Psoas muscle (tissue), 8 donors: ENCODE measurements around the gene OR5K2. TPM values are rescaled to one million over a fixed set of nuclear protein-coding genes. Genes with fewer than 3 reads are reported as not detected.

Experiments
- ATAC-seq, 4 donors: fragments of 200-7000 bp; cut with Tn5 transposase; one replicate each; pipeline ENCODE4 v1.9.1; 2020; ENCODE audit warnings: moderate library complexity in 3 of 4, mild to moderate bottlenecking in 2 of 4
- DNase-seq, 2 donors: peaks; one replicate each; pipeline ENCODE4 v3.0.0-alpha.2; 2020
- H3K27ac ChIP-seq: fragments of 200-600 bp; one replicate; pipeline ENCODE4 v1.8.0; 2022
- H3K27me3 ChIP-seq, 3 donors: fragments of 200-600 bp in 1 of 3; one replicate each; pipeline versions ENCODE4 v1.6.1 to v1.8.0; 2013 to 2022; ENCODE audit warnings: low read length in 2 of 3, mild to moderate bottlenecking in 2 of 3, moderate library complexity in 1 of 3; ENCODE audit not compliant: insufficient read depth in 3 of 3
- H3K36me3 ChIP-seq, 2 donors: fragments of 200-600 bp in 1 of 2; one replicate each; pipeline versions ENCODE4 v1.6.1 to v1.8.0; 2013 to 2022; ENCODE audit warnings: low read depth in 1 of 2, mild to moderate bottlenecking in 1 of 2, moderate library complexity in 1 of 2; ENCODE audit not compliant: insufficient read depth in 1 of 2
- H3K4me1 ChIP-seq: fragments of 200-600 bp; one replicate; pipeline ENCODE4 v1.8.0; 2022
- H3K4me3 ChIP-seq: fragments of 200-600 bp; one replicate; pipeline ENCODE4 v1.8.0; 2022; ENCODE audit warnings: mild to moderate bottlenecking
- H3K9me3 ChIP-seq: fragments of 200-600 bp; one replicate; pipeline ENCODE4 v1.8.0; 2022
- WGBS, 3 donors: extraction: QIAGEN DNeasy Blood & Tissue Kit; methylation state at CpG; one replicate each; pipeline versions ENCODE4 v1.1.6 to v1.1.7; 2013; 5-methylcytosine and 5-hydroxymethylcytosine counted together
- intact Hi-C, 2 donors: fragments of 100-400 bp; cut with DNase I; formaldehyde crosslinking; loops; one replicate each; pipeline versions ENCODE4 v1.11.0 to v1.14.2; 2022
- polyA plus RNA-seq, 3 donors: library from polyadenylated mRNA; stranded (reverse); fragments of 200-250 nt; gene quantifications; one replicate each; pipeline ENCODE4 v1.2.3, GENCODE V29; 2013
- total RNA-seq, 4 donors: library from RNA; stranded (reverse); fragmentation: NEBNext Ultra II Directional in 2 of 4; extraction: Animal tissue kit (Norgen Biotek cat#: 25700) in 2 of 4; gene quantifications; one replicate each; pipeline versions ENCODE4 v1.2.1 to v1.2.4, GENCODE V29; 2021 to 2023
- TF ChIP-seq, protein P1 (sequence below): fragments of 200-600 bp; IDR thresholded peaks from one replicate; pipeline ENCODE4 v1.8.0; 2022; ENCODE audit warnings: antibody characterized with exemption
- donor health status: healthy with polysubstance abuse.
- donor health status: DM: no; HTN: no; CAD: no; lungs with moderate emphysema.
- donor health status: Bipolar disorder and iron deficiency.
- donor health status: healthy.
- donor health status: DM: yes; HTN: yes; CAD: no.
- donor health status: DM: no; HTN: no; CAD: no.
- donor health status: DM: no; HTN: no; CAD: no.
- donor health status: DM: yes; HTN: yes; CAD: no.

The OR5K2 gene
- total and polyA plus RNA-seq, 7 donors, result not detected

- H3K27me3 ChIP-seq, result no peaks in the 10 kb centered on the region
- TF ChIP-seq, protein P1, sequence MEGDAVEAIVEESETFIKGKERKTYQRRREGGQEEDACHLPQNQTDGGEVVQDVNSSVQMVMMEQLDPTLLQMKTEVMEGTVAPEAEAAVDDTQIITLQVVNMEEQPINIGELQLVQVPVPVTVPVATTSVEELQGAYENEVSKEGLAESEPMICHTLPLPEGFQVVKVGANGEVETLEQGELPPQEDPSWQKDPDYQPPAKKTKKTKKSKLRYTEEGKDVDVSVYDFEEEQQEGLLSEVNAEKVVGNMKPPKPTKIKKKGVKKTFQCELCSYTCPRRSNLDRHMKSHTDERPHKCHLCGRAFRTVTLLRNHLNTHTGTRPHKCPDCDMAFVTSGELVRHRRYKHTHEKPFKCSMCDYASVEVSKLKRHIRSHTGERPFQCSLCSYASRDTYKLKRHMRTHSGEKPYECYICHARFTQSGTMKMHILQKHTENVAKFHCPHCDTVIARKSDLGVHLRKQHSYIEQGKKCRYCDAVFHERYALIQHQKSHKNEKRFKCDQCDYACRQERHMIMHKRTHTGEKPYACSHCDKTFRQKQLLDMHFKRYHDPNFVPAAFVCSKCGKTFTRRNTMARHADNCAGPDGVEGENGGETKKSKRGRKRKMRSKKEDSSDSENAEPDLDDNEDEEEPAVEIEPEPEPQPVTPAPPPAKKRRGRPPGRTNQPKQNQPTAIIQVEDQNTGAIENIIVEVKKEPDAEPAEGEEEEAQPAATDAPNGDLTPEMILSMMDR, result no peak
- H3K4me1 ChIP-seq, result peaks cover 3% of the 10 kb centered on the region
- no peak overlapping the region for H3K27ac ChIP-seq
- no peak for DNase-seq
- no peak overlapping the region for H3K4me3 ChIP-seq
- H3K36me3 ChIP-seq, result peaks cover 0 to 2% of the 10 kb centered on the region in 2 donors
- no peak for ATAC-seq
- 97 to 100% (median 98%) methylated on average over 2 of the region's 2 CpGs for WGBS, 3 donors
- intact Hi-C loops, result no loop called here
- no peaks in the 10 kb centered on the region for H3K9me3 ChIP-seq
Observed at GRCh38 chr3:98508582-98508981, 11.1 kb downstream of the OR5K2 start.

DNA sequence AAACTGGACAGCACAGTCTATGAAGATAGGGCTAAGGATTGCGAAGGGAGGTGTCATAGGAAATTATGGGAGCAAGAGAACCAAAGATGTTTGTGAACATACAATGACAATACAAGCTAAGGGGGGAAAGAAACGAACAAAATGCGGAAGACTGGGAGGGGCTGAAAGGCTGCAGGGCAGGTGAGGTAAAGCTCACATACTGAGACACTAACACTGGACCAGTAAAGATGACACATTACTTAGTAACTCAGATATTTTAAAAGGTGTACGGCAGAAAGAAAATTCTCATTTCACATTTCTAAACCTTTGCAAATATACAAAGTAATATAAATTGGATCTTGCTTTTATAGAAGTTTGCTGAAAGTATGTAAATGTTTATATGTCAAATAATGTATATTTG lies 15.1 kb downstream of the OR5K2 start:
- H3K36me3 ChIP-seq, result peaks cover 6 to 28% of the 10 kb centered on the region in 2 donors

GRCh38 chr3:98513091-98513511 lies 15.6 kb downstream of the OR5K2 start:
- 47 to 76% (median 48%) methylated on average over 4 of the region's 4 CpGs for WGBS, 3 donors
- Histone ChIP-seq H3K27me3 (no peaks in the 10 kb centered on the region), H3K27ac (no peak overlapping the region), H3K9me3 (no peaks in the 10 kb centered on the region), H3K4me1 (peaks cover 9% of the 10 kb centered on the region), H3K36me3 (peaks cover 6 to 33% of the 10 kb centered on the region in 2 donors), H3K4me3 (no peak overlapping the region)
- intact Hi-C loops, result no loop called here
- peak; percentile 56 to 96 (median 92) for ATAC-seq
- TF ChIP-seq, protein P1, result no peak
- DNase-seq, result peak; percentile 40 to 71

More for the DNA sequence above, 15.1 kb downstream of the OR5K2 start:
- Histone ChIP-seq H3K9me3 (no peaks in the 10 kb centered on the region), H3K27ac (no peak overlapping the region), H3K4me1 (peaks cover 4% of the 10 kb centered on the region), H3K27me3 (no peaks in the 10 kb centered on the region), H3K4me3 (no peak overlapping the region)
- ATAC-seq (no peak), DNase-seq (no peak)
- 91 to 96% (median 94%) methylated on average over 4 of the region's 4 CpGs for WGBS, 3 donors
- intact Hi-C loops, result no loop called here
- TF ChIP-seq, protein P1, result no peak

DNA sequence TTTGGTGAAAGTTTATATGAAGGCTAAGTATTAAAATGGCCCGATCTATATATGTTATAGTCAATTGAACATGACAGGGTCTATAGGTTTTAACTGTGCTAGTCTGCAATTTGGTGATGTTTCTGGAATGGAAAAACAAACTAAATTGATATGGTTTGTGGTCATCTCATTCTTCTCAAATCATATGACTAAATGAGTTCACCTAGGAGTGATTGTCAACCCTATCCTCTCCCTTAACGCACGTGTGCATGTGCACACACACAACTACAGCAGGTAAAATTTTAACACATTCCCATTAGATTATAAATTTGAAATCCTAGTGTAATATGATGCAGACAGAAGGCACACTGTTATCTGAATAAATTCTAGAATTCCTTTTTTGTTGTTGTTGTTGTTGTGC lies 16.3 kb downstream of the OR5K2 start:
- H3K36me3 ChIP-seq, result peaks cover 9 to 40% of the 10 kb centered on the region in 2 donors
- DNase-seq (no peak), ATAC-seq (no peak)
- H3K27me3 ChIP-seq, result no peaks in the 10 kb centered on the region
- H3K27ac ChIP-seq, result no peak overlapping the region
- no peak overlapping the region for H3K4me3 ChIP-seq
- intact Hi-C loops, result no loop called here
- H3K9me3 ChIP-seq, result no peaks in the 10 kb centered on the region
- 97 to 98% (median 98%) methylated on average over 3 of the region's 3 CpGs for WGBS, 3 donors
- TF ChIP-seq, protein P1, result no peak
- H3K4me1 ChIP-seq, result peaks cover 9% of the 10 kb centered on the region

DNA sequence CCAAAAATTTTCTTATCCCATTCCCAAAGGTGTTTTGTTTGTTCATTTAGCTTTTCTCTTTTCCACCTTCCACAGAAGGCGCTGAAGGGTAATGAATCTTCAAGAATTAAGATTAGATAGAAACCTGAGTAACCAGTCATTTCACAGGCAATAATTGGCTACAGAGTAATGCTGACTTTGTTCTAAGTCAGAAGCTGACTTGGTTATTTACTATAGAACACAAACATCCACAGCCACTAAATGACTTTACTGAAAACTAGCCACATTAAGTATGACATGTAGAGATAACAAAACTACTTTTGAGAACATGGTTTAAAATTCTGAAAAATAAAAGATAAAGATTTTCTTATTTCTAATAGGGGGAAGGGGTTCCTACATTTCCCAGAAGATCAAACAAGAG lies 17.5 kb downstream of the OR5K2 start:
- no peak for DNase-seq
- intact Hi-C loops, result no loop called here
- Histone ChIP-seq H3K36me3 (peaks cover 14 to 49% of the 10 kb centered on the region in 2 donors), H3K4me1 (peaks cover 15% of the 10 kb centered on the region), H3K9me3 (no peaks in the 10 kb centered on the region), H3K27ac (no peak overlapping the region), H3K4me3 (no peak overlapping the region), H3K27me3 (no peaks in the 10 kb centered on the region)
- TF ChIP-seq, protein P1, result no peak
- 89 to 97% (median 91%) methylated on average over 1 of the region's 1 CpG for WGBS, 3 donors
- ATAC-seq, result no peak
